CD4-positive, CD25-positive, alpha-beta regulatory T cell (primary cell): Measurements from ENCODE around the gene TESK2. TPM values are rescaled to one million over a fixed set of nuclear protein-coding genes. Genes with fewer than 3 reads are reported as not detected.

Experiments used
- ATAC-seq, 2 donors: fragments of 150-1000 bp; cut with Tn5 transposase; one replicate each; pipeline ENCODE4 v1.10.0; 2021; ENCODE audit warnings: low read depth in 2 of 2, moderate number of reproducible peaks in 2 of 2, moderate library complexity in 1 of 2
- DNase-seq, 3 donors: peaks; one replicate each; pipeline versions ENCODE4 v3.0.0 to v3.0.0-alpha.2; 2012 to 2022; ENCODE audit warnings: mixed read lengths in 1 of 3
- H3K27ac ChIP-seq: one replicate; pipeline ENCODE4 v1.7.0; 2013; ENCODE audit warnings: mild to moderate bottlenecking, low read length; ENCODE audit not compliant: insufficient read depth, poor library complexity, severe bottlenecking
- H3K27me3 ChIP-seq: one replicate; pipeline ENCODE4 v1.7.0; 2013; ENCODE audit warnings: low read length; ENCODE audit not compliant: control insufficient read depth, insufficient read depth
- H3K36me3 ChIP-seq: one replicate; pipeline ENCODE4 v1.7.0; 2013; ENCODE audit warnings: mild to moderate bottlenecking, low read length, moderate library complexity; ENCODE audit not compliant: control insufficient read depth, insufficient read depth
- H3K4me1 ChIP-seq: 2 replicates; pipeline ENCODE4 v1.7.0; 2013; ENCODE audit warnings: mild to moderate bottlenecking, low read length; ENCODE audit not compliant: insufficient read depth, control insufficient read depth, poor library complexity, severe bottlenecking
- H3K4me3 ChIP-seq: one replicate; pipeline ENCODE4 v1.7.0; 2013; ENCODE audit warnings: low read depth, mild to moderate bottlenecking, low read length, moderate library complexity
- H3K9me3 ChIP-seq, 2 experiments: 1 replicate in 1 of 2; 2 replicates in 1 of 2; pipeline ENCODE4 v1.7.0; 2013; ENCODE audit warnings: low read length in 2 of 2, mild to moderate bottlenecking in 1 of 2, moderate library complexity in 1 of 2; ENCODE audit not compliant: control insufficient read depth in 2 of 2
- H3K27ac Mint-ChIP-seq, 3 donors: one replicate each; pipeline ENCODE4 v1.8.0; 2020 to 2022; ENCODE audit warnings: mild to moderate bottlenecking in 3 of 3, mixed read lengths in 3 of 3, moderate library complexity in 2 of 3
- H3K27me3 Mint-ChIP-seq: one replicate; pipeline ENCODE4 v1.8.0; 2022; ENCODE audit warnings: mild to moderate bottlenecking, mixed read lengths
- H3K36me3 Mint-ChIP-seq: one replicate; pipeline ENCODE4 v1.8.0; 2020; ENCODE audit warnings: mixed read lengths
- H3K4me1 Mint-ChIP-seq, 4 donors: one replicate each; pipeline ENCODE4 v1.8.0; 2020 to 2022; ENCODE audit warnings: mixed read lengths in 4 of 4, mild to moderate bottlenecking in 1 of 4
- H3K4me3 Mint-ChIP-seq, 4 donors: one replicate each; pipeline ENCODE4 v1.8.0; 2020 to 2022; ENCODE audit warnings: mild to moderate bottlenecking in 4 of 4, mixed read lengths in 4 of 4, moderate library complexity in 3 of 4
- H3K9me3 Mint-ChIP-seq, 7 donors: one replicate each; pipeline ENCODE4 v1.8.0; 2020 to 2022; ENCODE audit warnings: mixed read lengths in 7 of 7, mild to moderate bottlenecking in 3 of 7, moderate library complexity in 2 of 7
- polyA plus RNA-seq, 4 donors: library from polyadenylated mRNA; unstranded; fragments of 300-500 nt; fragmentation: Illumina TruSeq; gene quantifications; one replicate each; pipeline ENCODE4 v1.2.3, GENCODE V29; 2021
- total RNA-seq: library from RNA; stranded (reverse); gene quantifications from one replicate; pipeline ENCODE4 v1.2.3, GENCODE V29; 2022

TESK2 gene
- total and polyA plus RNA-seq, 5 donors from 2014 or later, result 2.9 to 5.3 (median 3.7) TPM

DNA sequence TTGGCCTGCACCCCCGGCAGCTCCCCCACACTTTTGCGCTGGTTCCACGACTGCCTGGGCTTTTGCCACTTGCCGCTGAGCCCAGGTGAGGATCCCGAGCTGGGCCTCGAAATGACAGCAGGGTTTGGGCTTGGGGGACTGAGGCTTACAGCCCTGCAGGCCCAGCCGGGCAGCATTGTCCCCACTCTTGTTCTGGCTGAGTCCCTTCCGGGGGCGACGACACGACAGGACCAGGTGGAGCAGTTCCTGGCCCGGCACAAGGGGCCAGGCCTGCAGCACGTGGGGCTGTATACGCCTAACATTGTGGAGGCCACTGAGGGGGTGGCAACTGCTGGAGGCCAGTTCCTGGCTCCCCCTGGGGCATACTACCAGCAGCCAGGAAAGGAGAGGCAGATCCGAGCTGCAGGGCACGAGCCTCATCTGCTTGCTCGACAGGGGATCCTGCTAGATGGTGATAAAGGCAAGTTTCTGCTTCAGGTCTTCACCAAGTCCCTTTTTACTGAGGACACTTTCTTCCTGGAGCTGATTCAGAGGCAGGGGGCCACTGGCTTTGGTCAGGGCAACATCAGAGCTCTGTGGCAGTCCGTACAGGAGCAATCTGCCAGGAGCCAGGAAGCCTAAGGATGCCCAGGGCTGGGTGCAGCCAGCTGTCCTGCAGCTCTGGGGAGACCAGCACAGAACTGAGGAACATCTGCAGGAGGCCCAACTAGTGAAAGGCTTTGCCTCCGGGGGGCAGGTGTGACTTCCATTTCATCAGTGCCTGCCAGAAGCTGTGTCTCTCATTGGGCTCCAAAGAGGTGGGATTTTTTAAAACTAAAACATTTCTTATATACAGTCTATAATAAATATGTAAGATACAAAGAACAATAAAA, 163.1 kb downstream of the TESK2 start:
- Histone ChIP-seq H3K9me3 (no peaks in the 10 kb centered on the region), H3K4me1 (peaks cover 15% of the 10 kb centered on the region), H3K36me3 (peaks cover 13% of the 10 kb centered on the region), H3K27me3 (no peaks in the 10 kb centered on the region), H3K27ac (no peak overlapping the region), H3K4me3 (no peak overlapping the region)
- Mint-ChIP-seq H3K4me3 (peak overlapping the region; percentile 36 to 81 (median 76)), H3K36me3 (peaks cover 4% of the 10 kb centered on the region), H3K9me3 (peaks cover 0 to under 1% (median 0%) of the 10 kb centered on the region in 7 donors), H3K27me3 (peaks cover 6% of the 10 kb centered on the region), H3K27ac (no peak overlapping the region), H3K4me1 (peaks cover 0 to 16% (median 2%) of the 10 kb centered on the region in 4 donors)
- DNase-seq (peak in 1 of 3 donors; percentile 20), ATAC-seq (no peak)

DNA sequence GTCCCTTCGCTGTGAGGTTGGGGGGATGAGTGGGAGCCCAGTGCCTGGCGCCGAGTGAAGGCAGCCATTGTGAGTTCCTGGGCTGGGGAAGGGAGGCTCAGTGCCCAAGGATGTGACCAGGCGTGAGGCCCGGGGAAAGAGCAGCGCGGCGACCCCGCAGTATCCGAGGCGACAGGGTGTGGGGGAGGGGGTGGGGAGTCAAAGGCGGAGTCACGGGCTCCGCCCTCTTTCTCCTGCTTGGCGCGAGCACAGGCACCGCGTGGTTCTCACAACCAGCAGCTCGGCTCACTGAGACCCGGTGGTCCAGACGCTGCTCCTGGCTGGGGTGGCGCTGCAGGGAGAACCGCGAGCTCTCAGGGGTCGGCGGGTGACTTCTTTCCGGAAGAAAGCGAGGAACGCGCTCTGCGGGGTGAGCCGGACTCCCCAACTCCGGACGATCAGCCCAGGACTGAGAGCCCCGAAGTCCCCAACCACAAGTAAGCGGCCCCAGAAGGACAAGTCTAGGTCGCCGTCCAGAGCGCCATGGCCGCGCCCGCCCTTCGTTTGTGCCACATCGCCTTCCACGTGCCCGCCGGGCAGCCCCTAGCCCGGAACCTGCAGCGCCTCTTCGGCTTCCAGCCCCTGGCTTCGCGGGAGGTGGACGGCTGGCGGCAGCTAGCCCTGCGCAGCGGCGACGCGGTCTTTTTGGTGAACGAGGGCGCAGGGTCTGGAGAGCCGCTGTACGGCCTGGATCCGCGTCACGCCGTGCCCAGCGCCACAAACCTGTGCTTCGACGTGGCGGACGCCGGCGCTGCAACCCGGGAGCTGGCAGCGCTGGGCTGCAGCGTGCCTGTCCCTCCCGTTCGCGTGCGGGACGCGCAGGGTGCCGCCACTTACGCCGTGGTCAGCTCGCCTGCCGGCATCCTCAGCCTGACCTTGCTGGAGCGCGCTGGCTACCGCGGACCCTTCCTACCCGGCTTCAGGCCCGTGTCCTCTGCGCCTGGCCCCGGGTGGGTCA, 164.0 kb downstream of the TESK2 start, which contains the start of gene HPDL:
TSS of gene HPDL (plus strand) at position 269 of the 997 bp plus-strand sequence. CDS start at position 523, 254 bp downstream.
- Histone ChIP-seq H3K4me3 (peak within 1 kb of the TSS; percentile 47), H3K36me3 (peaks cover 12% of the 10 kb centered on the region), H3K27ac (no peak within 1 kb of the TSS)

DNA sequence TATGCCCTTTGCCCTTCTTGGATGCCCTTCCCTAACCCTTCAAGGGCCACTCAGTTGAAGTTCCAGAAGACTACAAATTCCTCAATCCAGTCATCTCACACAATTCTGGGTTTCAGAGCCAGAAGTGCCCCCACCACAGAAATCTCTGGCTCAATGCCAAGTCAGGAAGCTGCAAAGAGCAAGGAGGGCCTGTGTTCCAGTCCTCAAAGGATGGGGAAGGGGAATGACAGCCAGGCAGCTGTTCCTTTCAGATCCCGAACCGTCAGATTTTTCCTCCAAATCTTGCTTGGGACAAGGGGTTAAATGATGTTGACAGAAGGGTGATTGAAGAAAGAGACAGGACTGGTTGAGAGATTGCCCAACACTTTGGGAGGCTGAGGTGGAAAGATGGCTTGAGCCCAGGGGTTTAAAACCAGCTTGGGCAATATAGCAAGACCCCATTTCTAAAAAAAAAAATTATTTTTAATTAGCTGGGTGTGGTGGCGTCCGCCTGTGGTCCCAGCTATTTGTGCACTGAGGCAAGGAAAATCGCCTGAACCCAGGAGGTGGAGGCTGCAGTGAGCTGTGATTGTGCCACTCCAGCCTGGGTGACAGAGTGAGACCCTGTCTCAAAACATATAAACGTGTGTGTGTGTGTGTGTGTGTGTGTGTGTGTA, 165.0 kb downstream of the TESK2 start:
- H3K9me3 ChIP-seq, result no peaks in the 10 kb centered on the region
- Mint-ChIP-seq H3K4me3 (peak overlapping the region; percentile 65 to 85 (median 80)), H3K9me3 (peaks cover 0 to 2% (median 0%) of the 10 kb centered on the region in 7 donors), H3K36me3 (peaks cover 4% of the 10 kb centered on the region), H3K27me3 (peaks cover 6% of the 10 kb centered on the region), H3K4me1 (peaks cover 0 to 16% (median 2%) of the 10 kb centered on the region in 4 donors), H3K27ac (no peak overlapping the region)
- ATAC-seq (no peak), DNase-seq (no peak)
- no peaks in the 10 kb centered on the region for H3K27me3 ChIP-seq
- peaks cover 6% of the 10 kb centered on the region for H3K36me3 ChIP-seq
- H3K4me1 ChIP-seq, result peaks cover 15% of the 10 kb centered on the region
- no peak overlapping the region for H3K27ac ChIP-seq
- peak overlapping the region; percentile 47 for H3K4me3 ChIP-seq

More for the DNA sequence above, 164.0 kb downstream of the TESK2 start, which contains the start of gene HPDL:
- DNase-seq (peak; percentile 33 to 73 (median 36)), ATAC-seq (peak; percentile 56 to 75)
- Mint-ChIP-seq H3K9me3 (peaks cover 0 to 2% (median 0%) of the 10 kb centered on the region in 7 donors), H3K4me3 (peak within 1 kb of the TSS; percentile 75 to 85 (median 80)), H3K27me3 (peaks cover 6% of the 10 kb centered on the region), H3K36me3 (peaks cover 4% of the 10 kb centered on the region), H3K4me1 (peaks cover 0 to 16% (median 2%) of the 10 kb centered on the region in 4 donors), H3K27ac (peak within 1 kb of the TSS in 2 of 3 donors; percentile 41 to 65)
- Histone ChIP-seq H3K9me3 (no peaks in the 10 kb centered on the region), H3K4me1 (peaks cover 15% of the 10 kb centered on the region), H3K27me3 (no peaks in the 10 kb centered on the region)

DNA sequence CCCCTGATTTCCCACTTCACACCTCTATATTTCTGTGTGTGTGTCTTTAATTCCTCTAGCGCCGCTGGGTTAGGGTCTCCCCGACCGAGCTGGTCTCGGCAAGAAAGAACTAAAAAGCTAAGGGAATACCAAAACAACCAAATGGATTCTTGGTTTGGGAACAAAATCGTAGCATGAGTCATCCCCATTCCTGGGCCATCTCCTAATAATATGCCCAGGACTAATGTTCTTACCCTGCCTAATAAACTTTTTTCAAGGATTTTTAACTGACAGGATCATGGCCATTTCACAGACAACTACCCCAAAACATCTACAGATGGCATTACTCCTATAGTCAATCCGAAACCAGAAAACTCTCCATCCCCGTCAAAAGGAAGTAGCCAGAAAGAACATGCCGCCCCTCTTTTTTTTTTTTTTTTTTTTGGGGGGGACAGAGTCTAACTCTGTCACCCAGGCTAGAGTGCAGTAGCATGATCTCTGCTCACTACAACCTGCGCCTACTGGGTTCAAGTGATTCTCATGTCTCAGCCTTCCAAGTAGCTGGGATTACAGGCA, 168.4 kb downstream of the TESK2 start:
- Mint-ChIP-seq H3K9me3 (peaks cover 0 to 2% (median 0%) of the 10 kb centered on the region in 7 donors), H3K36me3 (no peaks in the 10 kb centered on the region), H3K4me3 (no peak overlapping the region), H3K4me1 (peaks cover 0 to 7% (median 0%) of the 10 kb centered on the region in 4 donors), H3K27ac (no peak overlapping the region), H3K27me3 (peaks cover 6% of the 10 kb centered on the region)
- no peaks in the 10 kb centered on the region for H3K27me3 ChIP-seq
- no peak overlapping the region for H3K27ac ChIP-seq
- DNase-seq, result no peak
- H3K9me3 ChIP-seq, result no peaks in the 10 kb centered on the region
- H3K36me3 ChIP-seq, result no peaks in the 10 kb centered on the region
- peaks cover 11% of the 10 kb centered on the region for H3K4me1 ChIP-seq
- no peak overlapping the region for H3K4me3 ChIP-seq
- ATAC-seq, result no peak

DNA sequence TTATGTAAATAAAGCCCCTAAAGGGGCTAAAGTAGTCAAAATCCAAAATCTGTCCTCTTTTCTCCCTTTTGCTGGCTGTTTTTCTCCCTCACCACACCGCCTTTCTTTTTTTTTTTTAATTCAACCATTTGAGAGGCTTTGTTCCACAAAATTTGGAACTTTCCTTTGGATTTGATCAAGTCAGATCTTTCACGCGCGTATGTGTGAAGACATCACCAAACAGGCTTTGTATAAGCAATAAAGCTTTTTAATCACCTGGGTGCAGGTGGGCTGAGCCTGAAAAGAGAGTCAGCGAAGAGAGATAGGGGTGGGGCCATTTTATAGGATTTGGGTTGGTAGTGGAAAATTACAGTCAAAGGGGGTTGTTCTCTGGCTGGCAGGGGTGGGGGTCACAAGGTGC, 169.5 kb downstream of the TESK2 start:
- ATAC-seq, result no peak
- no peaks in the 10 kb centered on the region for H3K36me3 ChIP-seq
- H3K27ac ChIP-seq, result no peak overlapping the region
- H3K36me3 Mint-ChIP-seq, result no peaks in the 10 kb centered on the region
- DNase-seq, result no peak
- no peak overlapping the region for H3K4me3 ChIP-seq
- no peaks in the 10 kb centered on the region for H3K9me3 ChIP-seq
- no peak overlapping the region for H3K27ac Mint-ChIP-seq
- H3K27me3 ChIP-seq, result peaks cover 1% of the 10 kb centered on the region
- H3K4me3 Mint-ChIP-seq, result no peak overlapping the region
- peaks cover 0 to 2% (median 0%) of the 10 kb centered on the region in 7 donors for H3K9me3 Mint-ChIP-seq
- H3K4me1 ChIP-seq, result peaks cover under 1% of the 10 kb centered on the region
- H3K4me1 Mint-ChIP-seq, result peaks cover 0 to 2% (median 0%) of the 10 kb centered on the region in 4 donors
- peaks cover 6% of the 10 kb centered on the region for H3K27me3 Mint-ChIP-seq

DNA sequence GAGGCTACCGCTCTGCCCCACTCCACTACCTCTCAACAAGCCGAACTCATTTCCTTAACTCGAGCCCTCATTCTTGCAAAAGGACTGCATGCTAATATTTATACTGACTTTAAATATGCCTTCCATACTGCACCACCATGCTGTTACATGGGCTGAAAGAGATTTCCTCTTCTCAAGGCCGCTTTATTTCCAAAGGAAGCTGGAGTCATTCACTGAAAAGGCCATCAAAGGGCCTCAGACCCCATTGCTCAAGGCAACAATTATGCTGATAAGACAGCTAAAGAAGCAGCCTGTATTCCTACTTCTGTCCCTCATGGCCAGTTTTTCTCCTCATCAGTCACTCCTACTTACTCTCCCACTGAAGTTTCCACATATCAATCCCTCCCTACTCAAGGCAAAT, 171.2 kb downstream of the TESK2 start:
- Mint-ChIP-seq H3K27me3 (no peaks in the 10 kb centered on the region), H3K27ac (no peak overlapping the region), H3K4me1 (no peaks in the 10 kb centered on the region), H3K36me3 (no peaks in the 10 kb centered on the region), H3K4me3 (no peak overlapping the region), H3K9me3 (peaks cover 0 to 2% (median 0%) of the 10 kb centered on the region in 7 donors)
- Histone ChIP-seq H3K27ac (no peak overlapping the region), H3K4me1 (no peaks in the 10 kb centered on the region), H3K4me3 (no peak overlapping the region), H3K36me3 (no peaks in the 10 kb centered on the region), H3K27me3 (peaks cover 1% of the 10 kb centered on the region), H3K9me3 (no peaks in the 10 kb centered on the region)
- DNase-seq (no peak), ATAC-seq (no peak)

DNA sequence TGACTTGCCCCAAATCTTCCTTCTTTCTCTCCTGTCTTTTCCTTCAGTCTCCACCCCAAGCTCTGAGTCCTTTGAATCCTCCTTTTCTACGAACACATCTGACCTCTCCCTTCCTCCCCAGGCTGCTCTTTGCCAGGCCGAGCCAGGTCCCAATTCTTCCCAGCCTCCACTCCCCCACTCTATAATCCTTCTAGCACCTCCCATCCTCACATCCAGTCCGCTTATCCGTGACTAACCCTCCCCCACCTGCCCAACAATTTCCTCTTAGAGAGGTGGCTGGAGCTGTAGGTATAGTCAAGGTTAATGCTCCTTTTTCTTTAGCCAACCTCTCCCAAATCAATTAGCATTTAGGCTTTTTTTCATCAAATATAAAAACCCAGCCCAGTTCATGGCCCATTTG, 173.8 kb downstream of the TESK2 start:
- H3K4me3 Mint-ChIP-seq, result no peak overlapping the region
- H3K4me3 ChIP-seq, result no peak overlapping the region
- H3K9me3 Mint-ChIP-seq, result no peaks in the 10 kb centered on the region
- no peaks in the 10 kb centered on the region for H3K9me3 ChIP-seq
- ATAC-seq (no peak), DNase-seq (no peak)
- H3K27ac Mint-ChIP-seq, result no peak overlapping the region
- H3K27me3 Mint-ChIP-seq, result no peaks in the 10 kb centered on the region
- no peaks in the 10 kb centered on the region for H3K4me1 ChIP-seq
- H3K36me3 Mint-ChIP-seq, result no peaks in the 10 kb centered on the region
- H3K4me1 Mint-ChIP-seq, result no peaks in the 10 kb centered on the region
- H3K27me3 ChIP-seq, result peaks cover 1% of the 10 kb centered on the region
- no peaks in the 10 kb centered on the region for H3K36me3 ChIP-seq
- no peak overlapping the region for H3K27ac ChIP-seq
